T-helper 1 cell treated with Interleukin-12 subunit alpha and Interleukin-12 subunit beta and Interleukin-4 antibody, amounts not matched to agents 30 ng/mL and 1 ng/mL, for 36 hours (primary cell): Measurements from ENCODE around the gene RAPGEF5. TPM values are rescaled to one million over a fixed set of nuclear protein-coding genes. Genes with fewer than 3 reads are reported as not detected.

Source experiments
- intact Hi-C: fragments of 100-400 bp; cut with micrococcal nuclease; formaldehyde crosslinking; loops from one replicate; pipeline ENCODE4 v1.15.1; 2024
- total RNA-seq: library from RNA; stranded (reverse); gene quantifications from 2 replicates; pipeline ENCODE4 v1.2.3, GENCODE V29; 2022

RAPGEF5 gene
- total RNA-seq, 1 donor from 2014 or later, result 0.17 TPM

DNA sequence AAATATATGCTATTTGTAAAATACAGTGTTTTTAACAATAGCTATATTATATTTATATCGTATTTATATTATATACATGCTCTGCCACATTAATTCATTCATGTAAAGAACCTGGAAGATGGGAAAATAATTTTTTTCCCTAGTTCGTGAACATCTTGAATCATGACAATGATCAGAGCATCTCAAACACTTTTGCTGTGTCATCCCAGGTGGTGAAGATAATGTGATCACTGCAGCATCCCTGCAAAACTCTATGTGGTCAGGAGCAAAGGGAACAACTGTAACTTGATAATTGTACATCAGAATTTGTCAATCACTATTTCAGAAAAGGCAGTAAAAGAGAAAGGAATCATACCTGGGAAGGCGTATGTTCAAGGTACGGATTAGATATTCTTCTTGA, 39.3 kb downstream of the RAPGEF5 start:
- intact Hi-C loops, result no loop called here

DNA sequence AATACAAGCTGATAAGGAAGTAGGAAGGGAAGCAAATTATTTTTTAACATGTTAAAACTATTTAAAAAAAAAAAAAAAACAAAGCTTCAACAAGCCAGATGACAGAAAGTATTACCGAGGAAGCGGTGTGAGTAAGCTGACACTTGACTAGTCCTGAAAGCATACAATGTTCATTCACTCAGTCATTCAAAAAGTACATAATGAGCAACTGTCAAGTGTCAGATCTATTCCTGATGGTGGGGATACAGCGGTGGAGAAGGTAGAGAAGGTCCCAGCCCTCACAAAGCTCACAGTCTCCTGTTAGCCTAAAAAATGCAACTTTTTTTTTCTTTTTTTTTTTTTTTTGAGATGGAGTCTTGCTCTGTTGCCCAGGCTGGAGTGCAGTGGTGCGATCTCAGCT, 40.0 kb downstream of the RAPGEF5 start:
- intact Hi-C loops, result no loop called here

DNA sequence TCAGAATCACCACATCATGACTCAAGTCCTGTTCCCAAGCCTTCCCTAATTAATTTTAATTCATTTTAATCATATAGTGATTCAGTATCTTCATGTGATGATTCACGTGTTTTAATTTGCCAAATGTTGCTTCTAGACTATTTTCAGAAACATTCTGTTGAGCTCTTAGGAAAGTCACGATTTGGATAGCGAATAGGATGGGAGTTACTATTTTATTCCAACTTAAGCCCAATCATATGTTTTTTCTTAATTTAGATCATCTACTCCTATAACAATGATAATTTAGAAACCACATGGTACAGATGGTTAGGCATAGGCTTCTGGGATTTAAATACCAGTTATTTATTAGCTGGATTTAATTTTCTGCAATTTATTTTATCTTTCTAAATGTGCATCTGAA, 49.1 kb downstream of the RAPGEF5 start:
- intact Hi-C loops, result no loop called here

DNA sequence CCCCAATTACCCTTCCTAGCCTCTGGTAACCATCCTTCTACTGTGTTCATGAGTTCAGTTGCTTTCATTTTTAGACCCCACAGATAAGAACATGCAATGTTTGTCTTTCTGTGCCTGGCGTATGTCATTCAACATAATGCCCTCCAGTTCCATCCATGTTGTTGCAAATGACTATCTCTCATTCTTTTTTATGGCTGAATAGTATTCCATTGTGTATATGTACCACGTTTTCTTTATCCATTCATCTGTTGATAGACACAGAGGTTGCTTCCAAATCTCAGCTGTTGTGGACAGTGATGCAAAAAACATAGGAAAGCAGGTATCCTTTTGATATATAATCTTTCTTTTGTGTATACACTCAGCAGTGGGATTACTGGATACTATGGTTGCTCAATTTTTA, 51.2 kb downstream of the RAPGEF5 start:
- intact Hi-C loops, result no loop called here

DNA sequence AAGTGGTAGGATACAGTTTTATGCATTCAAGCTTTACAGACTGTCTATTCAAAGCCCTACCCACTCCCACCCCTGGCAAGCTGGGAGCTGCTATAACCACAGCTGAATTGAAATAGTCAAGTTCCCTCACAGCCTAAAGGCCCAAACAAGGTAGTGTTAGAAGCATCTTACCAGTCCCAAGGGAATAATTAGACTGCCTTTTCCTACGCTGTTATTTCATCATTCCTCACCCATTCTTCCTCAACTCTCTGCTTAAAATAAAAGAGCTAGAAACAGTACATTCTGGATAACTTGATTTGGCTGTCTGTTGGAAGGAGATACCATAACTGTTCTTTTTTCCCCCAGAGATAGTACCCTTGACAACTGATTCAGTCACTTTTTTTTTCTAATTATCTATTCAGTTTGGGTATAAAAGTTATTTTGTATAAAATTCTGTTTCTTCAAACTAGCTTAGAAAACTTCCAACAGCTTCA, 54.0 kb downstream of the RAPGEF5 start:
- intact Hi-C loops, result no loop called here

DNA sequence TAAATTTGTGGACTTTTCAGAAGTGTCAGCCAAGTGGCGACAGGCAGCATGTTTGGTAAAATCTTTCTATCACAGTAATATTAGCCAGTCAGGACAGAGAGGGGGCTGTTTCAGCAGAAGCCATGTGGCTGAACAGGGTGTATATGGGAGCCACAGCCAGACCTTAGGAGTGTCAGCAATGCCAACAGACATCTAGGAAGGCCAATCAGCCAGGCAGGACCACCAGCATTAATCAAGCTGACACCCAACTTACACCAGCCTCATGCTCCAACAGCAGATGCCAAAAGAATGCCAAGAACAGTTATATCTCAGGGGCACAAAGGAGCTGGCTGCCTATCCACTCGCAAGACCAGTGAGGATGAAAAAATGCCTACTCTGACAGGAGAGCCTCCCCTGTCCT, 54.8 kb downstream of the RAPGEF5 start:
- intact Hi-C loops, result no loop called here

DNA sequence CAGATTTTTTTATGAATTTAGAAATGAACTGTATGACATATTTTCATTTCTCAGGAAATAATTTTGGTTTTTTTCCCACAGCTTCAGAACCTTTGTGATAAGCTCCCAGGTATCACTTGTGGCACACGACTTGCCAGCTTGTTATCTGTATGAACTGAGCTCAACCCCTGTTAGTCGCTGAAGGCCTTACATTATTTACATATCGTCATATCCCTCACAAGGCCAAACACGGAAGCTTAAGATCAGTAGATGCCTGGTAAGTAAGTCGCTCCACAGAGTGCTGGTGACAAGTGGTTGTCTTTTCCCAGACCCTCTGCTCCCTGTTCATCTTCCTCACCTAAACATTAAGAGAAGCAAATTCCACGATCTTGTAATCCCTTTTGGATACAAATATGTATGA, 55.2 kb downstream of the RAPGEF5 start:
- intact Hi-C loops, result no loop called here

DNA sequence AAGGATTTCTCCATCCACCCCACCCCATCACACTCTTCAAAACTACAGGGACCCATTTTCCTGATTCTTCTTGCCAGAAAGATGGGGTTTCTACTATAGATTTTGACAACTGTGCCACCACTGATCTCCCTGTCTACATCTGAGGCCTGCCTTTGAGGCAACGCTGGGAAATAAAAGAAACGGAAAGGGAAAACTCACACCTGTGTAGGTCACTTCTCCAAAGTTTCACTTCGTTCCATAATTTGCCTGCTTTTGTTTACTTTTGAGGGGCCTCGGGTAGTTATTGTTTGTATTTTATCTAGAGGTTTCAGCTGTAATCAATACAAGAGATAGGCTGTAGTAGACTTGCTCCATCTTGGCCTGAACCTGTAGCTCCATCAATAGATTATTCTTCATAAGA, 56.1 kb downstream of the RAPGEF5 start:
- intact Hi-C loops, result no loop called here

DNA sequence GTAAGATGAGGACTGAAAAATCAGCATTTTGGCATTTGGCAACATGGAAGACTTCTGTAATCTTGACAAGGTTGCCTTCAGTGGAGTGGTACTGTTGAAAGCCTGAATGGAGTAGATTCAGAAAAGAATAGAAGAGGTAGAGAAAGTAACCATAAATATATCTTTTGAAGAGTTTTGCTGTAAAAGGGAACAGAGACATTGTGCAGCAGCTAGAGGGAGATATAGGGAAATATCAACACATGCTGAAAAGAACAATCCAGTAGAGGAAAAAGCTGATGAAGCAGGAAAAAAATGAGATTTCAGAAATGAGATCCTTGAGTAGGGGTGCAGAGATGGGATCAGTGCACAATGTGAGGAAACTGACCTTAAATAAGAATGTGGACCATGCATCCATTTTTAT, 60.0 kb downstream of the RAPGEF5 start:
- intact Hi-C loops, result loop anchor here (1.0 to 10.0 kb wide), 2 partner anchors 187 to 188 kb away; no protein-coding TSS in a partner anchor

DNA sequence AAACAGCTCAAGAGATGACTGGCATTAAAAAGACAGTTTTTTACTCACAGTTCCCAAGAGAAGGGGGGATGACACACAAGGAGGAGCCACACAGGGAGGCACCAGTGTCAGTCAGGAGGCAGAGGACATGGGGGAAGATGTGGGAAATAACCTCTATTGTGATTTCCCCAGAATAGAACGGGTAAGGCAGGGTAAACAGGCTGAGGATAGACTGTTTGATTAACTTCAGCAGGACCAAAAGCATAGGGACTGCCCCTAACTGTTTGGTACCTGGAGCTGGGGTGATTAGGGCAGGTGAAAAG, 60.7 kb downstream of the RAPGEF5 start:
- intact Hi-C loops, result loop anchor here (1.0 to 10.0 kb wide), 2 partner anchors 186 to 189 kb away; no protein-coding TSS in a partner anchor

DNA sequence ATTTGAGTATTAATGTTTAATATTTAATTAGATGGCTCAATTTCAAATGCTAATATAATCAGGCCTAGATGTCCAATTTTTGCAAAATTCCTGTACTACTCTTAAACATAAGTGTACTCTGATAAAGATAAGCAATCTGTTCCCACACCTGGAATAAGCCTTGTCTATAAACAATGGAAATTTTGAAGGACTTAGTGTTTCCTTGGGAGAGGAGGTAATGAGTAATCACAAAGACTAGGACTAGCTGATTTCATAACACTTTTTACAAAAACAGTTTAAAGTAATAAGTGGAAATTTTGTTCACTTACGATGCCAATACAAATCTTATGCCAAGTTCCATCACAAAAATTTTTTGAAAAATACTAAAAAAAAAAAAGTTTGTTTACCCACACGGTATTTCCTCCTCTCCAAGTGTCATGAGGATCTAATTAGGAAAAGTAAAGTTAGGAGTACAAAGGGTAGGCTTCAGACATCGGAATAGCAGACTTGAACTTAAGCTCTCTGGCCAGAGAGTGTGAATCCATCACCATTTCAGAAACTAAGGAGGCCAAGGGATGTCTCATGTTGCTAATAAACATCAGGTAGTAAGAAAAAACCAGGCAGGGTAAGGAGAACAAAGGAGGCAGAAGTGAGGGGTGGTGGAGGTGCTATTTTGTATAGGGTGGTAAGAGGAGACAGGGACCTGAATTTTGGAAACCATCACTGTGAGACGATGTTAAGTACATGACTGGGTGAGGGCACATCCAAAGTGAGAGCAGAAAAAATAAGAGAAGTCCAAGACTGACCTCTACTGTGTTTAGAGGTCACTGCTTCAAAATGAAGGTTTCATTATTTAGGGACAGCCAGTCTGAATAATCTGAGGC, 61.3 kb downstream of the RAPGEF5 start:
- intact Hi-C loops, result loop anchor here (1.0 to 10.0 kb wide), 2 partner anchors 185 to 189 kb away; no protein-coding TSS in a partner anchor

DNA sequence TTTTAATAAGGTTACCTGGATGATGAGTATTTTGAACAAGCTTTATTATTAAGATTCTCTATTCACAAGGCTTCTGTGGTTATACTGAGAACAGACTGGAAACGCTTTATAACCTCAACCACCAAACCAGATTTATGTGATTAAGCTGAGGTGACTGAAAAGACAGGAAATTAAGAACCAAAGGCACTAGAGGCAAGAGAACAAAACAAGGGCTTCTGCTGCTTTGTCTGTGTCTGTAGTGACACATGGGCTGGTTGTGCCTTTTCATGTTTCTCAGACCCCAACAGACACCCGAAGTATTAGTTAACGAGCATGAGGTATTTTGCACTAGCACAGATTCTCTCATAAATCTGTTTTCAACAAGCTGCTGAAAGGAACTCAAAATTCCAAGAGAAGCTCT, 64.4 kb downstream of the RAPGEF5 start:
- intact Hi-C loops, result loop anchor here (10.0 kb wide), 1 partner anchor 192 kb away; no protein-coding TSS in a partner anchor

DNA sequence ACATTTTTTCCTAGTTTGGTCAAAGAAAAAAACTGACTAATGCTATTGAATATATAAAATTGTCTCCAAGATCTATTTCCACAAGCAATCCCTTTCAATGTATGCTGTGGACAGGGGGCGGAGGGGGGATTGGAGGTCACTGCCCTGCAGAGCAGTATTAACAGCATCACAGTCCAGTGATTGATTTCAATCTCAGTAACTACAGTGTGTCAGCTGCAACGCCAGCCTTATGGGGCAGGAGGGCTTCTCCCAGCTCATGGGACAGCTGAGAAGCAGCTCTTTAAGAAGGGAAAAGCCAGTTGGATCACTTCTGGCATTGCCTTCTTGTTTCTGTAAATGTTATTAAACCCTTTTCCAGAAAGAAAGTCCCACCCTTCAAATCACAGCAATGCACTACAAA, 65.0 kb downstream of the RAPGEF5 start:
- intact Hi-C loops, result loop anchor here (10.0 kb wide), 1 partner anchor 193 kb away; no protein-coding TSS in a partner anchor

DNA sequence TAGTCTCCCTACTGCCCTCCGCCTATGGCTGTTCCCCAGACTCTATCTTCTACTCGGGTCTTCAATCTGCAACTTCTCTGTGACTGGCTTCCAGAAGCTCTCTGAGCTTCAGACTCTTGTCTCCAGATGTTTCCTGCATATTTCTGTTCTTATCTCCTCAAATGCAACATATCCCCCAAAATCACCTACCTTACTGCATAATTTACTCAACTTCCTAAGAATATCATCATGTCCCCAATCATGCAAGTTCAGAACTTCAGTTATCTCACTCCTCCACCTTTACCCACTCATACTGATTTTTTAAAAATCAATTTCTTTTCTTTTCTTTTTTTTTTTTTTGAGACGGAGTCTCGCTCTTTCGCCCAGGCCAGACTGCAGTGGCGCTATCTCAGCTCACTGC, 68.8 kb downstream of the RAPGEF5 start:
- intact Hi-C loops, result no loop called here

DNA sequence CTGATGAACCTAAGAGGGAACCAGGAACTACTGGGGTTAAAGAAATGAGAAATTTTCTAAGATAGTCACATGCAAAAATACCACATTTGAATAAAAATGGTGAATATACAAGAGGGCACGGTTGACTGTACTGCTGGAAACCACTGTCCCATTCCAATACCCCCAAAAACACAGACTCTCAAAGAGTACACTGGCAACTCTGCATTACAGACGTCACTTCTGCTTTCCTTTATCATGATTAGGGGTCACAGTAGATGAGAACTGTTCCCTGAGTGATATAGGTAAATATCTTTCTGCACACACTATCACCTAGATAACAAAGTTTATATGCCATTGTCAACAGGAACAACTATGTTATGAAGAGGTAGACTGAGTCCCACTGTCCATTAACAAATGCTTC, 69.5 kb downstream of the RAPGEF5 start:
- intact Hi-C loops, result no loop called here

DNA sequence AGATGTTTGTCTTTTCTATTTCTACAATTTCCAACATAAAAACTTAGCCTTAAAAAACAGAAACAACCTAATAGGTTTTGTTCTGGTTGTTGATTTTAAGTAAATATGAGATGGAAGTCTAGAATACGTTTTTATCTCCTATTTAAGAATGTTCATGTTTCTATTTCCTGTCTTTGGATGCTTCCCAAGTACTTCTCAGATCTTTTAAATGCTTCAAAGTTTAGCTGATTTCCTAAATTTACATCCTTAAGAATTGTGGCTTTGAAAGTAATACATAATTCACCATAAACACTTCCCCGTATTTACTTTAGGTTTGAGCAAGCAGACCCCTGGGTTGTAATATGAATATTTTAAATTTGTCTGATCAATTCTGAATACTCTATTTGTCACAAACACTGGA, 70.5 kb downstream of the RAPGEF5 start:
- intact Hi-C loops, result no loop called here

DNA sequence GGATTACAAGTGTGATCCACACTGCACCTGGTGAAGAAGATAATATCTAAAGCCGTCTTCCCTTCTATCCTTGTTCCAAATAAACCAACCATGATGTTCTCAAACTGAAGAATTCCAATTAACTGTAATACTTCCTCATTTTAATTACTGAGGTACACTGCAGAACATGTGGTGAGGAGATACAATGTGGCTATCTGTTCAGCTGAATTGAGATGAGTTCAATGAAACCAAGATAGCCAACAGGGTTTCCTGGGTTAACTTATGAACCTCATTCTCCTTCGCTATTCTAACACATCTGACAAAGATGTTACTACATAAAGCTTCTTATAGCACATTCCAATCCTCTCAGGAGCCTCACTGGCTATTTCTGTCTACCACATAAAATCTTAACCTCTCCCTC, 75.5 kb downstream of the RAPGEF5 start:
- intact Hi-C loops, result no loop called here

DNA sequence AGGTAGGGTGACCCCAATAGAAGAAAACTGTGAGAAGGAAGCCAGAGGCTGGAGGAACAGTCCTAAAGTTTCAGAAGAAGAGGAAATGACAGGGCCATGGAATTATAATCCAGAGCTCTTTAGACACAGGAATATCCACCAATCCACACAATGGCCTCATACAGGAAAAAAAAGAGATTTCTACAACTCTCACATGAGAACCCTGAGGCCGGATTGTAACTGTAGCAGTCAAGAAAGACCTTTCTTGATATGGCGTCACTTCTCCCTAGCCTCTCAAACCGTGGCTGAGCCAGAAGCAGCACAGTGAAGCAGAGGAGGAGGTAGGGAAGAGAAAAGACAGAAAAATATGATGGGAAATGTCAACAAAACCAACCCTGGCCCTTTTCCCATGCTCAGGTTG, 76.9 kb downstream of the RAPGEF5 start:
- intact Hi-C loops, result no loop called here

DNA sequence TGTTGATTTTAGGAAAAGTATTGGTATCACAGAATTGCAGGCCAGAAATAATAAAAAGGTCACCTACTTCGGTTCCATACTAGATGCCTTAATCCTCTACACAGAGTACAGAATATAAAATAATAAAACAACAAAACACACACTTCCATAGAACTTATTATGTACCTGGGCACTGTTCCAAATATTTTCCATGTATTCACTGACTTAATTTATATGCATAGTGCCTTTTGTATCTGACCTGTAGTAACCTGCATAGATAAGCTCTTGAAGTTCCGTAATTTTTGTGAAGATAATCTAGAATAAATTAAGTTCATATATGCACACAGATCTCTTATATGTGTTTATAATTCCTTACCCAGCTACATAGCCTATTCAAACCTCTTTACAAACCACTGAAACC, 78.3 kb downstream of the RAPGEF5 start:
- intact Hi-C loops, result no loop called here

DNA sequence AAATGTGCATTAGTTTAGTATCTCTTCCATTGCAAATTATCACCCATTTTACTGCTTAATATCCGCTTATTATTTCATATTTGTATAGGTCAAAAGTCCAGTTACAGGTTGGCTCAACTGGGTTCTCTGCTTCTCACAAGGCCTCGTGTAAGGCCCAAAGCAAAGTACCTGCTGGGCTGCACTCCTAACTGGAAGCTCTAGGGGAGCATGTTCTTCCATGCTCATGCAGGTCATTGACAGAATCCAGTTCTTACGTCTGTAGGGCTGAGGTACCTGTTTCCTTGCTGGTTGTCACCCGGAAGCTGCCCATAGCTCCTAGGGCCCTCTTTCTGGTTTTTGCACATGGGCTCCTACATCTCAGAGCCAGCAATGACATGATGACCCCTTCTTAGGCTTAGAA, 79.6 kb downstream of the RAPGEF5 start:
- intact Hi-C loops, result no loop called here

DNA sequence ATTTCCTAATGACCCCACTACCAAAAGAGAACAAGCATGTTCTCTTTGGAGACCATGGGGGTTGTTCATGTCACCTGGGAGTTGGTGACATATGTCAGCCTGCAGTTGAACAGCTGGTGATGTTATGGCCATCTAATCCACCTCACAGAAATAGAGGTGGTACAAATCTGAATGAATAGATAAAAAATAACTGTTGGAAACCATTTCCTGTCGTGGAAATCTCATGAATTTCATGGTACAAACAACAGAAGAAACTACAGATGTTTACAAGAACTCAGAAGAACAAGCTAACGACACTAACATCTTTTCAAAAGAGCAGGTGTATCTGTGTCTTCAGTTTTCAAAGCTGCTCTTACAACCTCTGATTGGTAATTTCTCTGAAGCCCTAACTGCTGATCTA, 81.3 kb downstream of the RAPGEF5 start:
- intact Hi-C loops, result no loop called here

DNA sequence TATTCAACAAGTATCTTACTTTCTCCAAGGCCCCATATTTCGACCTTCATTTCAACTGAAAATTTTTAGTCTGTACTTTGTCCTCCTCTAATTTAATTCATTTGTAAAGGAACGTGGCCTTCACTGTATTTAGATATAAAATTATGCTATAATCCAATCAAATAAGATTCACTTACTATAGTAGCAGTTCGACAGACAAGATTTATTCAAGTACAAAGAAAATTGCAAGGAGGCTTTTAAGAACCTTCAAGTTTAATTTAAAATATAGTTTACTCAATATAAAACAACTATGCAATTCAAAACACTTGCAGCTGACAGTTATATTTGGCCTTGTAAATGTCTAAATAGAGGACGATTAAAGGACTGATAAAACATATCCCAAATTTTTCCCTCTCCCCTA, 85.6 kb downstream of the RAPGEF5 start:
- intact Hi-C loops, result no loop called here

DNA sequence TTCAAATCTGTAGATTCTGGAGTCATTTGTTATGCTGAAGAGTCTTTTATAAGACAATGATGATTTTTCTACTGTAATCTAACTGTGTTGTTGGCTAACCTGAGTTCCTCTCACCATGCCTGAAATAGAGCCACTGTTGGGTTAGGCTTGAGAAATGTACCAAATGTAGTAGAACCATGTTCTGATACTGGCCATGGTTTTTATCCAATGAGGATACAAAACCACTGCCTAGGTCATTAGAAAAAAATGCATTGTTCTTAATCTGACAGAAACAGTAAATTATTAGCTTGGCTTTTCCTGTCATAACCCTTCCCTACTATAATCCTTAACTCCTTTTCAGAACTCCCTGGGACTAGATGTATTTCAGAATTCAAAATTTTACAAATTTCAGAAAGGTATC, 86.6 kb downstream of the RAPGEF5 start:
- intact Hi-C loops, result no loop called here
